Measurements from ENCODE around the gene FGF11. TPM values are rescaled to one million over a fixed set of nuclear protein-coding genes. Genes with fewer than 3 reads are reported as not detected.

The FGF11 gene
- total RNA-seq, 1 donor from 2014 or later, result 5.0 TPM

- Mint-ChIP-seq H3K27ac (ENCODE audit: unreplicated experiment) (peak overlapping the region; percentile 86), H3K4me3 (ENCODE audit: unreplicated experiment) (peak overlapping the region; percentile 87), H3K36me3 (ENCODE audit: low read depth) (no peaks in the 10 kb centered on the region), H3K27me3 (ENCODE audit: low read depth) (no peaks in the 10 kb centered on the region), H3K4me1 (ENCODE audit: low read depth) (peaks cover 49% of the 10 kb centered on the region), H3K9me3 (ENCODE audit: low read depth) (no peaks in the 10 kb centered on the region)
- peak; percentile 54 for TF ChIP-seq CTCF (IDR thresholded peaks at IDR 0.05)
- DNase-seq (ENCODE audit: low spot score), result no peak
These were observed 3.4 kb upstream of the FGF11 start for GRCh38 chr17:7435676-7436555.

DNA sequence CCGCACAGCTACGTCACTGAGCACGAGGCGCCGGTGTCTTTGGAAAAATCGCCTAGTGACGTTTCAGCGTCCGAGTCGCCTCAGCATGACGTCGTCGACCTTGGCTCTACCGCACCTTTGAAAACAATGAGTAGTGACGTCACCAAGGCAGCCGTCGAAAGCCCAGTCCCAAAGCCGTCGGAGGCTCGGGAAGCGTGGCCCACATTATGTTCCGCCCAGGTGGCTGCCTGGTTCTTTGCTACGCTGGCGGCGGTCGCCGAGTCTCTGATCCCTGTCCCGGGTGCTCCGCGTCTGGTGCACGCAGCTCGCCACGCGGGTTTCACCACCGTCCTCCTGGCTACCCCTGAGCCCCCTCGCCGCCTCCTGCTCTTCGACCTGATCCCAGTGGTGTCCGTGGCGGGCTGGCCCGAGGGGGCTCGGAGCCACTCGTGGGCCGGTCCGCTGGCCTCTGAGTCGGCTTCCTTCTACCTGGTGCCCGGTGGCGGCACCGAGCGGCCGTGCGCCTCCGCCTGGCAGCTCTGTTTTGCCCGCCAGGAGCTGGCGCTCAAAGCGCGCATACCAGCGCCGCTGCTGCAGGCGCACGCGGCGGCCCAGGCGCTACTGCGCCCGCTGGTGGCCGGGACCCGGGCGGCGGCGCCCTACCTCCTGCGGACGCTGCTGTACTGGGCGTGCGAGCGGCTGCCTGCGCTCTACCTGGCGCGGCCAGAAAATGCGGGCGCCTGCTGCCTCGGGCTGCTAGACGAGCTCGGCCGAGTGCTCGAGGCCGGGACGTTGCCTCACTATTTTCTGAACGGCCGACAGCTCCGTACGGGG is 2.5 kb upstream of the FGF11 start:
- no peak for DNase-seq (ENCODE audit: low spot score)
- H3K36me3 Mint-ChIP-seq (ENCODE audit: low read depth), result no peaks in the 10 kb centered on the region
- H3K4me3 Mint-ChIP-seq (ENCODE audit: unreplicated experiment), result peak overlapping the region; percentile 87
- peak overlapping the region; percentile 86 for H3K27ac Mint-ChIP-seq (ENCODE audit: unreplicated experiment)
- TF ChIP-seq CTCF (IDR thresholded peaks at IDR 0.05), result peak; percentile 87
- no peaks in the 10 kb centered on the region for H3K9me3 Mint-ChIP-seq (ENCODE audit: low read depth)
- H3K27me3 Mint-ChIP-seq (ENCODE audit: low read depth), result no peaks in the 10 kb centered on the region
- peaks cover 53% of the 10 kb centered on the region for H3K4me1 Mint-ChIP-seq (ENCODE audit: low read depth)

DNA sequence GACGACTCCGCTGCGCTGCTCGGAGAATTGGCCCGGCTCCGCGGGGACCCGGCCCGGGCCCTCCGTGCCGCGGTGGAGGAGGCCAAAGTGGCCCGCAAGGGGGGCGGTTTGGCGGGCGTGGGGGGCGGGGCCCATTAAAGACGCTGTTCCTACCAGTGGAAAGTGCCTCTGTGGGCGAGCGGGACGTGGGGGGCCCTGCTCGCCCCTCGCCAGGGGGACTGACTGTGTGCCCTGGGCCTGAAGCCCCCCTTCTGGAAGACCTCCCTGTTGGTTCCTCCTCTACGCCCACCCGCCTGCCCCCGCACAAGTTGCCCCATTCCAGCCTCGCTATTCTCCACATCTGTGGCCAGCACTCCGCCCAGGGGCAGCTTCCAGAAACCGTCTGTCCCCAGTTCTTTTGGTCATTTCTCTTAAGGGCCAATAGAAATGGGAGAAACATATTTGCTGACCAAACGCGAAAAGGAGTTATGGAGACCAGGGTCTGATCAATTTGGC is 1.9 kb upstream of the FGF11 start:
- Mint-ChIP-seq H3K9me3 (ENCODE audit: low read depth) (no peaks in the 10 kb centered on the region), H3K27me3 (ENCODE audit: low read depth) (no peaks in the 10 kb centered on the region), H3K4me3 (ENCODE audit: unreplicated experiment) (peak overlapping the region; percentile 87), H3K4me1 (ENCODE audit: low read depth) (peaks cover 53% of the 10 kb centered on the region), H3K27ac (ENCODE audit: unreplicated experiment) (no peak overlapping the region), H3K36me3 (ENCODE audit: low read depth) (no peaks in the 10 kb centered on the region)
- peak; percentile 35 for TF ChIP-seq CTCF (IDR thresholded peaks at IDR 0.05)
- no peak for DNase-seq (ENCODE audit: low spot score)

DNA sequence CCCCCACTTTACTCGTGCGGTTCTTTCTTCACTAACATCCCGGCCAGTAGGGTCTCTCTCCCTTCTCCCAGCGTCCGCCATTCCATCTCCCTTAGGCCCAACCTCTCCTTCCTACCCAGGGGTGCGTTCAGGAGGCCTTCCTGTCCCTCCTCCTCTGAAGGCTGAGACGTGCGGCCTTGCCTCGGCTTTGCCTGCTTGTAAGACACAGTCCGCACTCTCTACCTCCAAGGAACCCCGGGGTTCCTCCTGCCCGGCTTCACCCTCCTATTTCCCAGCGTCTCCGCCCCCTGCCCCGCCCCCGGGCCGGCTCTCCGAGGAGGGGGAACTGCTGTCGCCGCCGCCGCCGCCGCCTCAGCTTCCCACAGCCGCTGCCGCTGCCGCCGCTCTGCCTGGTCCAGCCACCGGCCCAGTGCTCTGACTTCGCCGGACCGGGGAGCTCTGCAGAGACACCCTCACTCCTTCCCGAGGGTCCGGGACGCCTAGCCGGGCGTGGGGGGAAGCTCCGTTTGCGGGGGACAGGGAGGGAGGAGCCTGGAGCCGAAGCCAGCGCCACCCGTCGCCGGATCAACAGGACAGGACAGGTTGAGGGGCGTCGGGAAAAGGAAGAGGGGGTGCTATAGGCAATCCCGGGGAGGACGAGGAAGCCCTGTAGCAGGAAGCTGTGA is 1.2 kb upstream of the FGF11 start:
- peak overlapping the region; percentile 54 for H3K27ac Mint-ChIP-seq (ENCODE audit: unreplicated experiment)
- peaks cover 53% of the 10 kb centered on the region for H3K4me1 Mint-ChIP-seq (ENCODE audit: low read depth)
- TF ChIP-seq CTCF (IDR thresholded peaks at IDR 0.05), result no peak
- H3K27me3 Mint-ChIP-seq (ENCODE audit: low read depth), result no peaks in the 10 kb centered on the region
- H3K9me3 Mint-ChIP-seq (ENCODE audit: low read depth), result no peaks in the 10 kb centered on the region
- H3K36me3 Mint-ChIP-seq (ENCODE audit: low read depth), result no peaks in the 10 kb centered on the region
- no peak for DNase-seq (ENCODE audit: low spot score)
- peak overlapping the region; percentile 87 for H3K4me3 Mint-ChIP-seq (ENCODE audit: unreplicated experiment)

Measured in chondrocyte (in vitro differentiated cells).